Urothelium cell line (cell line): ENCODE results near the gene GPR162.
A peak's percentile ranks its signal among the peaks of the same experiment; 100 is the strongest.

ENCODE experiments used
- DNase-seq: peaks from one replicate; pipeline ENCODE4 v3.0.0; 2011; ENCODE audit warnings: low spot score, mixed read lengths
- FAIRE-seq: peaks from 2 replicates; lab custom pipeline; 2011; peaks lifted over from hg19 to GRCh38; lab: Jason Lieb, UNC

GPR162 gene

GRCh38 chr12:6786416-6787094 lies 35.1 kb upstream of the GPR162 start:
- FAIRE-seq: peak; percentile 85
- no peak for DNase-seq

- DNase-seq (no peak), FAIRE-seq (no peak)
Observed at GRCh38 chr12:6787309-6787708, 34.3 kb upstream of the GPR162 start.

GRCh38 chr12:6788972-6789924 lies 32.4 kb upstream of the GPR162 start, which contains the start of gene CD4:
Gene CD4, plus strand, starts transcription at chr12:6789528. Its CDS starts 10,611 bp downstream, at chr12:6800139.
- no peak for DNase-seq
- no peak for FAIRE-seq

- FAIRE-seq: no peak
- no peak for DNase-seq
Observed at GRCh38 chr12:6790496-6791150, 31.0 kb upstream of the GPR162 start.

GRCh38 chr12:6791931-6792520 lies 29.6 kb upstream of the GPR162 start:
- DNase-seq: no peak

GRCh38 chr12:6792522-6793201 lies 29.0 kb upstream of the GPR162 start:
- DNase-seq (no peak), FAIRE-seq (peak; percentile 50)

More at GRCh38 chr12:6791931-6792520, 29.6 kb upstream of the GPR162 start:
- no peak for FAIRE-seq

- DNase-seq: no peak
- no peak for FAIRE-seq
Observed at GRCh38 chr12:6795088-6795487, 26.5 kb upstream of the GPR162 start.

- DNase-seq (no peak), FAIRE-seq (no peak)
Observed at GRCh38 chr12:6796576-6796975, 25.0 kb upstream of the GPR162 start.

GRCh38 chr12:6799147-6799546 lies 22.5 kb upstream of the GPR162 start:
- FAIRE-seq (no peak), DNase-seq (no peak)

GRCh38 chr12:6807170-6807569 lies 14.5 kb upstream of the GPR162 start:
- no peak for FAIRE-seq

GRCh38 chr12:6809056-6809455 lies 12.6 kb upstream of the GPR162 start:
- no peak for FAIRE-seq
- DNase-seq: no peak

More at GRCh38 chr12:6807170-6807569, 14.5 kb upstream of the GPR162 start:
- no peak for DNase-seq

- FAIRE-seq: peak; percentile 69
- DNase-seq: no peak
Observed at GRCh38 chr12:6810758-6811157, 10.9 kb upstream of the GPR162 start.

- DNase-seq (no peak), FAIRE-seq (no peak)
Observed at GRCh38 chr12:6813363-6813762, 8.3 kb upstream of the GPR162 start.

GRCh38 chr12:6816598-6816997 lies 5.0 kb upstream of the GPR162 start:
- DNase-seq (no peak), FAIRE-seq (peak; percentile 35)

GRCh38 chr12:6817098-6817497 lies 4.5 kb upstream of the GPR162 start:
- DNase-seq (no peak), FAIRE-seq (no peak)

GRCh38 chr12:6817662-6818157 lies 3.9 kb upstream of the GPR162 start:
- DNase-seq (no peak), FAIRE-seq (peak; percentile 100)

GRCh38 chr12:6818222-6818621 lies 3.4 kb upstream of the GPR162 start:
- FAIRE-seq (peak; percentile 5), DNase-seq (no peak)

- DNase-seq: no peak
- peak; percentile 63 for FAIRE-seq
Observed at GRCh38 chr12:6818645-6819044, 3.0 kb upstream of the GPR162 start.

GRCh38 chr12:6819106-6820030 lies 2.3 kb upstream of the GPR162 start:
- FAIRE-seq: no peak
- no peak for DNase-seq
